CD4-positive, alpha-beta T cell treated with Interleukin-4 for 1 hour (primary cell): ENCODE data around the gene IL6ST.
A peak's percentile ranks its signal among the peaks of the same experiment; 100 is the strongest.

ENCODE experiments used
- DNase-seq, 2 donors: peaks; one replicate each; pipeline ENCODE4 v3.0.0-alpha.2; 2020 to 2022

Gene IL6ST

GRCh38 chr5:55918087-55919035, 76.4 kb downstream of the IL6ST start:
- DNase-seq, result no peak

GRCh38 chr5:55917402-55918086, 77.2 kb downstream of the IL6ST start:
- no peak for DNase-seq

- DNase-seq, result no peak
Observed at GRCh38 chr5:55916986-55917385, 77.8 kb downstream of the IL6ST start.

GRCh38 chr5:55915783-55916182, 79.0 kb downstream of the IL6ST start:
- DNase-seq, result no peak

- DNase-seq, result no peak
Observed at GRCh38 chr5:55914971-55915370, 79.8 kb downstream of the IL6ST start.

- DNase-seq, result no peak
Observed at GRCh38 chr5:55913466-55914413, 81.0 kb downstream of the IL6ST start.

- no peak for DNase-seq
Observed at GRCh38 chr5:55911784-55912653, 82.7 kb downstream of the IL6ST start.

- DNase-seq, result no peak
Observed at GRCh38 chr5:55908804-55909203, 86.0 kb downstream of the IL6ST start.

- no peak for DNase-seq
Observed at GRCh38 chr5:55907927-55908326, 86.8 kb downstream of the IL6ST start.

GRCh38 chr5:55905251-55905650, 89.5 kb downstream of the IL6ST start:
- no peak for DNase-seq

GRCh38 chr5:55904152-55904551, 90.6 kb downstream of the IL6ST start:
- DNase-seq, result no peak

- peak; percentile 67 to 81 for DNase-seq
Observed at GRCh38 chr5:55903121-55903701, 91.6 kb downstream of the IL6ST start.

GRCh38 chr5:55902696-55903095, 92.1 kb downstream of the IL6ST start:
- no peak for DNase-seq

GRCh38 chr5:55900776-55901175, 94.0 kb downstream of the IL6ST start:
- DNase-seq, result no peak

- no peak for DNase-seq
Observed at GRCh38 chr5:55900068-55900467, 94.7 kb downstream of the IL6ST start.

GRCh38 chr5:55899344-55899743, 95.4 kb downstream of the IL6ST start:
- DNase-seq, result no peak

GRCh38 chr5:55897905-55898304, 96.9 kb downstream of the IL6ST start:
- no peak for DNase-seq

GRCh38 chr5:55897206-55897894, 97.4 kb downstream of the IL6ST start:
- no peak for DNase-seq

GRCh38 chr5:55896663-55897062, 98.1 kb downstream of the IL6ST start:
- DNase-seq, result no peak

GRCh38 chr5:55896238-55896637, 98.5 kb downstream of the IL6ST start:
- DNase-seq, result no peak

- DNase-seq, result no peak
Observed at GRCh38 chr5:55895346-55895745, 99.4 kb downstream of the IL6ST start.
